GM21447 (cell line): ENCODE results near the gene GNAQ.

ENCODE experiments used
- ATAC-seq: cut with Tn5 transposase; IDR thresholded peaks from one replicate; pipeline ENCODE4 v1.9.1; 2021; ENCODE audit not compliant: unreplicated experiment

GNAQ gene

DNA sequence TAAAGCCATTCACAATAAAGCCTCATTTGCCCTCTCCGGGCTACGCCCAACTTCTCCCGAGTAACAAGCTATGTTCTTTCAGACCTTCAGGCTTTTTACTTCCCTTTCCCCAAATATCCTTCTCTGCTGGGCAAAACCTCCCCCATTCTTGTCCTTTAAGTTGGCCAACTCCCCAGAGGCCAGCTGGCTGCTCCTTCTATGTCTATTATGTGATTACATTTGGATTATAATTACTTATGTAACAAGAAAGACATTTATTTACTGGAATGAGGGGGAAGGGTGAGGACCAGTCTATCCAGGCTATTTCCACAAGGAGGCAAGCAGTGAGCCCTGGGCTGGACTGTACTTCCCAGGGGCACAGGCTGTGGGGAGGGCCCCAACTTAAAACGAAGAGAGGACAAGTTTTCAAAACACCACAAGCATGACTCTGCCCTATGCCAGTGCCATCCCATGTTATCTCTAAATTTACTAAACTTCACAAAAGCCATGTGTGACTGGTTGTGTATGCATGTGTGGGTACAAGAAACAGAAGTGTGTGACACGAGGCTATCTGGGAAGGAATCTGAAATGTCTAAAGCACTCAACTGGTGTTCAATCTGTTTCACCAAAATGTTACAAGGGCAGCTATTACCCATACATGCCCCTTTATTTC, 84.5 kb downstream of the GNAQ start:
- ATAC-seq = no peak

DNA sequence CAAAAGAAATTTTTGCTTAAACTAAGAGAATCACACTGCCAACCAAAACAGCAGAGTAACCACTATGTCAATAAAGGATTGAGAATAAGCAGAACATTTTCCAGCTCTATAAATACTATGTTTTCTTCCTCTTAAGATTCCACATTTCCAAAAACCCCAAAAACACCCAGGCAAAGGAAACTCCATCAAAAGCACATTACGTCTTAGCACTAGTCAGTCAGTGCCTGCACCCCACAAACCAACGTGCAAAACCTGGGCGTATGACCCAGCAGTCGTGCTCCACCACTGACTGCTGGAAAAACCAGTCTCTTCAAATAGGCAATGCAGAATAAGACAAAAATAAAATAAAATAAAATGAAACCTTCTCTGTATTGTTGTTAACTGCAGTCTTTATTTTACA, 85.3 kb downstream of the GNAQ start:
- no peak for ATAC-seq

DNA sequence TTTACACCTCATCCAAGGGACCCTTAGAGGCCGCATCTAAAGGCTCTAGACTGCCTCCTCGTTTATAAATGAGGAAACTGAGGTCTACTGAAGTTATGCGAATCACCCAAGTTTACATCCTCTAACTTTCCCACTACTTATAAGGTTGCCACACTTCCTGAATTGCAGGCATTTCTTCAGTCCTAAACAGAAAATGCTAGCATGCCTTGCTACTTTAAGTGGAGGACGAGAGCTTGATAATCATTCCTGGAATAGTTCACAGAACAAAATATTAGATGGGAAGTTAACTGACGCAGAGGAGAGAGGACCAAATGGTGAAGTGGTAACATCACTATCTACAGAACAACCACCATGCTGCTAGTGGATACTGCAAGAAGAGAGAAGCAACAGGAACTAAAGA, 85.8 kb downstream of the GNAQ start:
- ATAC-seq = no peak

GRCh38 chr9:77944556-77945243, 86.9 kb downstream of the GNAQ start:
- no peak for ATAC-seq

DNA sequence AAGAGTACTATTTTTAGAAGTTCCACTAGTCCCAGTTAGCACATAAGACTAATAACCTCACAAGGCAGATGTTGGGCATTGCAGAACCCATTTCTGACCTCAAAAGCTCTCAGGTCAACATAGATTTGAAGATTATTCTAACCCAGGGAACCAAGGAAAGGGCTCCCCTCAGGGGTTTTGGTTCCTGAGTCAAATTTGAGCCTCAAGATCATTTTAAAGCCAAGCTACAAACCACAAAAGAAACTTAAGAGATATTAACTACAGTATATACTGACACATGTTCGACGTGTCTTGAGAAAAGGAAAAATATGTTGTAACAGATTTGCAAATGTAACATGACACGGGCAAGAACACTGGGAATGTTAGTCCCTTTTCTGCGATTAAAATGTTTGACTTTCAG, 88.6 kb downstream of the GNAQ start:
- no peak for ATAC-seq

DNA sequence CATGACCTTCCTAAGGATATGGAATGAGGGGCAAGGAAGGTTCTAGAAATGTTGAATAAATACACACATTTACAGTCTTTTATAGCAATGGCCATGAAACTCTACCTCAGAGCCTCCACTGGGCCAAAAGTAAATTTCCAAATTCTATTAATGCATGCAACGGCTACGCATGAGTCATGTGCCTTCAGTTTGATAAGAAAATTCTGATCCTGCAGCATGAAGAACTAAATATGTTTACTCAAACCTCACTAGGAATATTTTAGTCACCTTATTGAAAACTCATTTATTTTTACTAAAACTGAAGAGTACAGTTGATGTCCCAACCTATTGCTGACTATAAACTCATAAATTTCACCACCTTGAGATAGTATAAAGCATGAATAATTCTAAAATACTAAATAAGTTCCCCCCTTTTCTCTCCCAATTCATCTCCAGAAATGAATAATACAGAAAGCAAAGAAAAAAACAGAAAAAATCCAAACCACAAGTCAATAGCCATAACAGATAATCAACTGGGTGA, 92.4 kb downstream of the GNAQ start:
- no peak for ATAC-seq

DNA sequence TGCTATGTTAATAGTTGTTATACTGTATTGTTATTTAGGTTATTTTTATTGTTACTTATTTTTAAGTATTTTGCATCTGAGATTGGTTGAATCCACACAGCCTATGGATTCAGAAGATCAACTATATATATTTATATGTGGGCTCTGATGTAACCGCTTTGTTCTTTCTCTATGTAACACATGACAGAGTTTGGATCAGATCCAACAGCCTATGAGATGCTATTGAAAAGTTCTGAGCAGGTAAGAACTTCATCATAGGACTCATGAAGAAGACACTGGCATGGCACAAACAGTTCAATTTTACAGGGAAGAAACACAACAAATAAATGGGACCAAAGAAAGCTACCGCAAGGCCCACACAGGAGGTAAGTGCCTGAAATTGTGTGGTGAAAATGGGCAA, 93.4 kb downstream of the GNAQ start:
- ATAC-seq = no peak

GRCh38 chr9:77935974-77936373, 95.6 kb downstream of the GNAQ start:
- ATAC-seq = no peak

DNA sequence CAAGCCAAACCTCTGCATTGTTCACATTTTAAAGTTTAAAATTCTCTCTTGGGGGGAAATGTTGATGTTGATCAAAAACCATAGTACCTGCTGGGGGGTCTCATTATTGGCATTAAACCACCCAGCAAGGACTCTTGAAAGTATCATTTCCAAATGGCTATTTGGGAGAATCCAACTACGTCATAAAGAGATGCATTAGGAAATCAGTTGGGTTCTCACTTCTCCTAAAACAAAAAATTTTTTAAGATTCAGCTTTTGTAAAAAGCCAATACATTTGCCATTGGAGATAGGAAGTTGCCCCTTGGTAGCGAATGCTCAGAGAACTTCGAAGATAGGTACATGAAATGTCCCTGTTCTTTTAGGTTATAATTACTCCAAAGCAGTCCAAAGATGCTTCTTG, 96.4 kb downstream of the GNAQ start:
- ATAC-seq = no peak

- ATAC-seq = no peak
Observed at GRCh38 chr9:77933976-77934375, 97.6 kb downstream of the GNAQ start.

- no peak for ATAC-seq
Observed at GRCh38 chr9:77933019-77933418, 98.6 kb downstream of the GNAQ start.

- no peak for ATAC-seq
Observed at GRCh38 chr9:77929942-77930341, 101.7 kb downstream of the GNAQ start.

DNA sequence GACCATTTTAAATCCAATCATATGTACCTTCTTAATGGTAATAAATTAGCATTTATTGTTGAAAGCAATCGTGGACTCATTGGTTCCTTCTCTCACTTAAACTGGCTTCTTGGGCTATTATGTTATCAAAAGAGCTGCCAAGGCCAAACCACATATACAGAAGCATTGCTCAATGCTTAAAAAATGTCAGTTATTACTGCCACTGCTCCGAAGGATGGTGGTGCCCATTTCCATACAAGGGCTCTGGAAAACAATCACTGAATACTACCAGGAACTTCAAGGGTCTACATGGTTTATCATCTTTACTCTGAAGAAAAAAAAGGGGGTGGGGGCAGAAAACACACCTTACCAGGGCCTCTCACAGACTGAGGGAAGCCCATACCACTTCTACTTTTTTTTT, 104.3 kb downstream of the GNAQ start:
- no peak for ATAC-seq

DNA sequence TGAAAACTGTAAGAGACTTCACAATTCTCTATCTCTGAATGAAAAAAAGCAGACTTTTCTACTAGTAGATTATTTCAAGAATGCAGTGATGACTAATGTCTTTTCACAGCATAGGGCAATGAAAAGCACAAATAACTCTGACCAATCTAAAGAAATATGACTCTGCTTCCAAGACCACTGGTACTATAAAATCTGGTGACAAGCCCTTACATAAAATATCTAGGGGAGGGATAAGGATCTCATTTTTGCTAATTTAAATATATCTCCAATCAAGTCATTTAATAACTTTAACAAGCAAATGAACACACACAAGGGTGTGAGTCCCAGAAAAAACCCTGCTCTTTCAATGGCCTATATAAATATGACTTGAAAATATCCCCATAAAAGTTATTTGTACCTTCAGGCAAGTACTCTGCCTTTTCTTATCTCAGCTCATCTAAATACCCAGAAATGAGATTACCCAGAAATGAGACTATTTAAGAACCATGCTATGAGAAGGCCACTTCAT, 105.2 kb downstream of the GNAQ start:
- no peak for ATAC-seq

DNA sequence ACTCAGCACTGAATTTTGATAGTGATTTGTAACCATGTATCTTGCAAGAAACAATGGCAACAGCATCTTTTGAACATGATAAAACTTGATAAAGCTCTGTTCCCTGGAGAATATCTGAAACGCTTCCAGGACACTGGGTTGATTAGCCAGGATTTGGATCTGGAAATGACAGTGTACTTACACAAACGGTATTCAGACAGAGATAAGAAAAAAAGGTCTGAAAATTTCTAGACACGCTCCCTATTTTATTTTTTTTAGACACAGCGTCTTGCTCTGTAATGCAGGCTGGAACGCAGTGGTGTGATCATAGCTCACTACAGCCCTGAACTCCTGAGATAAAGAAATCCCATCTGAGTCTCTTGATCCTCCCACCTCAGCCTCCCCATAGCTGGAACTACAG, 109.0 kb downstream of the GNAQ start:
- no peak for ATAC-seq

DNA sequence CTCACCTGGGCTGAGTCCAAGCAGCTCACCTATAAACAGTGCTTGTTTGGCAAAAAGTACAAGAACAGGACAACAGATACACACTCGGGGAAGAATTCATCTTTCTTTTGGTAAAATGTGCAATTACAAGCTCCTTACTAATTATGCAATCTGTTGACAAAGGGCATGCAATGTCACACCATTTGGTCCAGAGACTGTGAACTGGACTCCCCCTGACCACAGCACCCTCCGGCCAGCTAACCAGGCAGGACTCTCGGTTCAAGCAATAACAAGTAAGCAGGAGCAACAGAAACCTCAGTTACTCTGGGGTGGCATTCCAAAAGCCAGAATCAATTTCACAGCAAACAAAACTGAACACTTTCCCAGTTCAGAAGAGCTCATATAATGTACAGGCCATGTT, 113.8 kb downstream of the GNAQ start:
- ATAC-seq = no peak

- ATAC-seq = no peak
Observed at GRCh38 chr9:77916820-77917219, 114.8 kb downstream of the GNAQ start.

DNA sequence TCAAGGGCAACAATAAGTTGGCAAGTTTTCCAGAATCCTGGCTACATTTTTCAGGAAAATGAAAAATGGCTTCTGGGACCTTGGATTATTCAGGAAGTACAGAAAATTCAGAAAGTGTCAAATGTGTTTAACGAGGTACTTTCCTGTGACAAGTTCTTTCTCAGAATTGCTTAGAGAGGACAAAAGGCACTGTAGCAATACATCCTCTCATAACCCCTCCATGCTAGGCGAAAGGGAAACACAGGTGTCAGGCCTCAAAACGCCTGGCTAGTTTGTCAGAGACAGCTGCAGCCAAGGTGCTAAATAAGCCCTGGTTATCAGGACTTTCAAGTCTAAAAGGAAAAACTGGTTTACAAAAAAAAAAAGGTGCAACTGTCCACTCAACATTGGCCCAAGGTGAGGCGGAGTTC, 115.2 kb downstream of the GNAQ start:
- peak; percentile 57 for ATAC-seq

GRCh38 chr9:77915744-77916143, 115.9 kb downstream of the GNAQ start:
- no peak for ATAC-seq

GRCh38 chr9:77912895-77913693, 118.5 kb downstream of the GNAQ start:
- ATAC-seq = no peak

DNA sequence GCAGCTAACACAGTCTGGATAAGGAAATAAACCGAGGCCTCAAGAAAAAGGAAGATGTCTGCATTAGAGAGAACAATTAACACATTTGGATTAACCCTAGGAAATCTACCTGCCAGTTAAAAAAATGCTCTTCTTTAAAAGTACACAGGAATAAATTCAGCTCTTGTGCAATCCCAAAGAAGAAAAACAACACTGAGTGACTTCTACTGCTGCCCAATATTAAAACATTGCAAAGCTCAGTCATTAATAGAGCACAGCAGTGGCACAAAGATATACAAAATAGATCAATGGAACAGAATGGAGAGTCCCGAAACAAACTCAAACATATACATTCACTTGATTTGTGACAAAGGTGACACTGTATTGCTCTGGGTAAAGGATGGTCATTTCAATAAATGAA, 119.7 kb downstream of the GNAQ start:
- ATAC-seq = no peak

- ATAC-seq = no peak
Observed at GRCh38 chr9:77910194-77910621, 121.4 kb downstream of the GNAQ start.
